OCI-LY3 (cell line): ENCODE results near the gene CARD18.

Experiments used
- EZH2phosphoT487 ChIP-seq: fragments of 200-600 bp; shearing (Covaris generic); IDR thresholded peaks from 2 replicates; pipeline ENCODE4 v1.6.1; 2018; ENCODE audit warnings: antibody characterized with exemption, mixed run types, low read depth
- TF ChIP-seq, protein P1 (sequence below): fragments of 200-600, 300-600 bp; sonication (generic); IDR thresholded peaks from 2 replicates; pipeline ENCODE4 v1.5.1; 2014; ENCODE audit warnings: antibody characterized with exemption, low read length, low read depth

- TF ChIP-seq, protein P1, sequence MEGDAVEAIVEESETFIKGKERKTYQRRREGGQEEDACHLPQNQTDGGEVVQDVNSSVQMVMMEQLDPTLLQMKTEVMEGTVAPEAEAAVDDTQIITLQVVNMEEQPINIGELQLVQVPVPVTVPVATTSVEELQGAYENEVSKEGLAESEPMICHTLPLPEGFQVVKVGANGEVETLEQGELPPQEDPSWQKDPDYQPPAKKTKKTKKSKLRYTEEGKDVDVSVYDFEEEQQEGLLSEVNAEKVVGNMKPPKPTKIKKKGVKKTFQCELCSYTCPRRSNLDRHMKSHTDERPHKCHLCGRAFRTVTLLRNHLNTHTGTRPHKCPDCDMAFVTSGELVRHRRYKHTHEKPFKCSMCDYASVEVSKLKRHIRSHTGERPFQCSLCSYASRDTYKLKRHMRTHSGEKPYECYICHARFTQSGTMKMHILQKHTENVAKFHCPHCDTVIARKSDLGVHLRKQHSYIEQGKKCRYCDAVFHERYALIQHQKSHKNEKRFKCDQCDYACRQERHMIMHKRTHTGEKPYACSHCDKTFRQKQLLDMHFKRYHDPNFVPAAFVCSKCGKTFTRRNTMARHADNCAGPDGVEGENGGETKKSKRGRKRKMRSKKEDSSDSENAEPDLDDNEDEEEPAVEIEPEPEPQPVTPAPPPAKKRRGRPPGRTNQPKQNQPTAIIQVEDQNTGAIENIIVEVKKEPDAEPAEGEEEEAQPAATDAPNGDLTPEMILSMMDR = no peak
- TF ChIP-seq EZH2phosphoT487 = no peak
Measured at GRCh38 chr11:105148241-105148640, 8.7 kb upstream of the CARD18 start.
